ENCODE measurements around the gene ARRDC2. TPM values are rescaled to one million over a fixed set of nuclear protein-coding genes. Genes with fewer than 3 reads are reported as not detected.

ARRDC2 gene
- total RNA-seq, 1 donor from 2014 or later, result 2.6 TPM

DNA sequence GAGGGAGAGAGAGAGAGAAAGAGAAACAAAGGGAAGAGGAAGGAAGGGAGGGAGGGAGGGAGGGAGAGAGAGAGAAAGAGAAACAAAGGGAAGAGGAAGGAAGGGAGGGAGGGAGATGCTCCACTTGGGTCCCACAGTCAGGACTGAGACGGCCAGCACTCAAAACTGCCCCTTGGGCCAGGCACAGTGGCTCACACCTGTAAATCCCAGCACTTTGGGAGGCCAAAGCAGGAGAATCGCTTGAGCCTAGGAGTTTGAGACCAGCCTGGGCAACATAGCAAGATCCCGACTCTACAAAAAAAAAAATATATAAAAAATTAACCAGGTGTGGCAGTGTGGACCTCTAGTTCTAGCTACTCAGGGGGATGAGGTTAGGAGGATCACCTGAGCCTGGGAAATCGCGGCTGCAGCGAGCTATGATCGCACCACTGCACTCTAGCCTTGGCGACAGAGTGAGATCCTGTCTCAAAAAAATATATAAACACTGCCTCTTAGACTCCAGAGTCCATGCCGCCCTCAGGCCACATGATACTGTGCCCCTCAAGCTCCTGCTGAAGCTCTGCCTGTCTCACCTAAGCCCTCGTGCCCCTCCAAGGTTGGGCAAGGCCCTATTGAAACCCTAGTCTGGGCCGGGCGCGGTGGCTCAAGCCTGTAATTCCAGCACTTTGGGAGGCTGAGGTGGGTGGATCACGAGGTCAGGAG is 8.4 kb downstream of the ARRDC2 start:
- H3K4me1 Mint-ChIP-seq (ENCODE audit: low read depth, unreplicated experiment), result peaks cover 5% of the 10 kb centered on the region

DNA sequence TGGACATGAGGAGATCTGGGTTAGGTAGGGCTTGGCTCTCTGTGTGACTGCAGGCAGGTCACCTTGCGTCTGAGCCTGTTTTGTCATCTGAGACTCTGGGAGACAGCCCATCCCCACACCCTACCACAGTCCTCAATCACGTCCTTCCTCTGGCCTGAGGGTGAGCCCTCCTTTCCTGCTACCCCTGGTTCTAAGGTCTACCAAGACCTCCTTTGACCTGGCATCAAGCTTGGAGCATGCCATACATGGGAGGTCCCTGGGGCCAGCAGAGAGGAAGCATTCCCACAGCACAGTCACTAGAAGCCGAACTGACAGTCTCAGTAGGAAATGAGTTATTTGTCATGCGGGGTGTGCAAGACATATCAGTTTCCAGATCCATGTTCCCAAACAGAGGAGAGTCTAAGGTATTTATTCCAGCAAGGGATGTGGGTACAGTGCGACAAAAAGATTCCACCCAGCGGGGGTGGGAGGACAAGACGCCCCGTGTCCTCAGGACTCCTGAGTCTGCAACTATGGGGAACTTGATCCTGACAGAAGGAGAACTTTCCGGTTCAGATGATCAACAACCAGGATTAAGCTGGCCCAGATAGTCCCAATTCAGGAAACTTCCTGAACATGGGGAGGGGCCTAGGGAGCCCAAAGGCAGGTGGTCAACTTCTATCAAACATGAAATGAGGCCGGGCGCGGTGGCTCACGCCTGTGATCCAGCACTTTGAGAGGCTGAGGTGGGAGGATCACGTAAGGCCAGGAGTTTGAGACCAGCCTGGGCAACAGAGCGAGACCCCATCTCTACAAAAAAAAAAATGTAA is 9.5 kb downstream of the ARRDC2 start:
- H3K27ac Mint-ChIP-seq (ENCODE audit: unreplicated experiment), result no peak overlapping the region
- peaks cover 4% of the 10 kb centered on the region for H3K36me3 Mint-ChIP-seq (ENCODE audit: low read depth, unreplicated experiment)
- H3K27ac ChIP-seq (ENCODE audit: low read depth, low read length), result no peak overlapping the region
- peaks cover 7% of the 10 kb centered on the region for H3K4me1 Mint-ChIP-seq (ENCODE audit: low read depth, unreplicated experiment)
- no peak overlapping the region for H3K4me2 ChIP-seq (ENCODE audit: low read length)
- H3K4me1 ChIP-seq (ENCODE audit: insufficient read depth, low read length), result peaks cover 21% of the 10 kb centered on the region
- H3K36me3 ChIP-seq (ENCODE audit: insufficient read depth, low read length), result no peaks in the 10 kb centered on the region
- no peak overlapping the region for H3K4me3 ChIP-seq (ENCODE audit: insufficient read depth, low read depth, low read length)
- H3K9ac ChIP-seq (ENCODE audit: low read length), result no peak overlapping the region
- no peaks in the 10 kb centered on the region for H3K27me3 ChIP-seq (ENCODE audit: insufficient read depth, low read length)
- no peak overlapping the region for H2AFZ ChIP-seq (ENCODE audit: low read depth, low read length)
- H3K27me3 Mint-ChIP-seq (ENCODE audit: low read depth, unreplicated experiment), result peaks cover 6% of the 10 kb centered on the region
- no peaks in the 10 kb centered on the region for H3K79me2 ChIP-seq (ENCODE audit: insufficient read depth, low read length)
- H3K9me3 Mint-ChIP-seq (ENCODE audit: unreplicated experiment), result no peaks in the 10 kb centered on the region
- H3K4me3 Mint-ChIP-seq (ENCODE audit: unreplicated experiment), result no peak overlapping the region
- H4K20me1 ChIP-seq (ENCODE audit: insufficient read depth, low read length), result no peaks in the 10 kb centered on the region
- DNase-seq (ENCODE audit: low read depth) (no peak), FAIRE-seq (no peak)
- no peaks in the 10 kb centered on the region for H3K9me3 ChIP-seq (ENCODE audit: insufficient read depth, low read depth, low read length)
- TF ChIP-seq, protein P1, sequence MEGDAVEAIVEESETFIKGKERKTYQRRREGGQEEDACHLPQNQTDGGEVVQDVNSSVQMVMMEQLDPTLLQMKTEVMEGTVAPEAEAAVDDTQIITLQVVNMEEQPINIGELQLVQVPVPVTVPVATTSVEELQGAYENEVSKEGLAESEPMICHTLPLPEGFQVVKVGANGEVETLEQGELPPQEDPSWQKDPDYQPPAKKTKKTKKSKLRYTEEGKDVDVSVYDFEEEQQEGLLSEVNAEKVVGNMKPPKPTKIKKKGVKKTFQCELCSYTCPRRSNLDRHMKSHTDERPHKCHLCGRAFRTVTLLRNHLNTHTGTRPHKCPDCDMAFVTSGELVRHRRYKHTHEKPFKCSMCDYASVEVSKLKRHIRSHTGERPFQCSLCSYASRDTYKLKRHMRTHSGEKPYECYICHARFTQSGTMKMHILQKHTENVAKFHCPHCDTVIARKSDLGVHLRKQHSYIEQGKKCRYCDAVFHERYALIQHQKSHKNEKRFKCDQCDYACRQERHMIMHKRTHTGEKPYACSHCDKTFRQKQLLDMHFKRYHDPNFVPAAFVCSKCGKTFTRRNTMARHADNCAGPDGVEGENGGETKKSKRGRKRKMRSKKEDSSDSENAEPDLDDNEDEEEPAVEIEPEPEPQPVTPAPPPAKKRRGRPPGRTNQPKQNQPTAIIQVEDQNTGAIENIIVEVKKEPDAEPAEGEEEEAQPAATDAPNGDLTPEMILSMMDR (IDR thresholded peaks at IDR 0.05; ENCODE audit: insufficient read depth, low read depth, low read length), result no peak
- TF ChIP-seq EZH2 (IDR thresholded peaks at IDR 0.05; ENCODE audit: insufficient read depth, low read length), result no peak

More for the DNA sequence above, 8.4 kb downstream of the ARRDC2 start:
- TF ChIP-seq, protein P1 (IDR thresholded peaks at IDR 0.05; ENCODE audit: insufficient read depth, low read depth, low read length), result no peak
- no peak for TF ChIP-seq EZH2 (IDR thresholded peaks at IDR 0.05; ENCODE audit: insufficient read depth, low read length)
- Histone ChIP-seq H4K20me1 (ENCODE audit: insufficient read depth, low read length) (no peaks in the 10 kb centered on the region), H2AFZ (ENCODE audit: low read depth, low read length) (no peak overlapping the region), H3K9me3 (ENCODE audit: insufficient read depth, low read depth, low read length) (no peaks in the 10 kb centered on the region), H3K9ac (ENCODE audit: low read length) (no peak overlapping the region), H3K79me2 (ENCODE audit: insufficient read depth, low read length) (no peaks in the 10 kb centered on the region), H3K27me3 (ENCODE audit: insufficient read depth, low read length) (no peaks in the 10 kb centered on the region), H3K4me1 (ENCODE audit: insufficient read depth, low read length) (peaks cover 13% of the 10 kb centered on the region), H3K4me2 (ENCODE audit: low read length) (no peak overlapping the region), H3K27ac (ENCODE audit: low read depth, low read length) (no peak overlapping the region), H3K36me3 (ENCODE audit: insufficient read depth, low read length) (no peaks in the 10 kb centered on the region), H3K4me3 (ENCODE audit: insufficient read depth, low read depth, low read length) (no peak overlapping the region)
- Mint-ChIP-seq H3K27ac (ENCODE audit: unreplicated experiment) (no peak overlapping the region), H3K36me3 (ENCODE audit: low read depth, unreplicated experiment) (peaks cover 4% of the 10 kb centered on the region), H3K9me3 (ENCODE audit: unreplicated experiment) (no peaks in the 10 kb centered on the region), H3K27me3 (ENCODE audit: low read depth, unreplicated experiment) (peaks cover 6% of the 10 kb centered on the region), H3K4me3 (ENCODE audit: unreplicated experiment) (no peak overlapping the region)
- DNase-seq (ENCODE audit: low read depth), result no peak
- FAIRE-seq, result no peak

Data from astrocyte (in vitro differentiated cells and primary cell).